ENCODE measurements around the gene CBFA2T2. TPM values are rescaled to one million over a fixed set of nuclear protein-coding genes. Genes with fewer than 3 reads are reported as not detected.
"Not testable (repeated sequence)": the region's sequence is repeated elsewhere in the genome, so short reads cannot be mapped to it uniquely, and the experiment has no call there.

CBFA2T2 gene
- total and polyA plus RNA-seq, 8 donors: 2.9 to 29.9 (median 12.0) TPM

DNA sequence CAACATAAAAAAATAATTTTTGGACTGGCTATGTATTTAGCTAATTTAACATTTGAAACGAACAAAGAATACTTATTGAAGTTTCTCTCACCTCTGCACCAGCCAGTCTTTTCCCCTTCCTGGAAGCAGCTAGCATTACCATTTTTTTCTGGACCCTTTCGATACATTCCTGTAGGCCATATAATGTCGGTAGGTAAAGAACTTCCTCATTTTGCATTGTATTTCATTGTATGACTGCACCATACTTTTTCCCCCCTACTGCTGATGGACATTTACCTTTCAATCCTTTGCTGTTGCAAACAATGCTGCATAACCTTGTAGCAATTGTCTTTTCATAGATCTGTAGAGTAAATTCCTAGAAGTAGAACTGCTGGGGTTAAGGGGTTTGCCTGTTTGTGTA lies 17.6 kb downstream of the CBFA2T2 start:
- TF ChIP-seq POLR2A (IDR thresholded peaks at IDR 0.05) (no peak), EP300 (IDR thresholded peaks at IDR 0.05) (no peak), POLR2AphosphoS5 (IDR thresholded peaks at IDR 0.05) (no peak), CTCF (IDR thresholded peaks at IDR 0.05) (no peak)
- no peak for DNase-seq
- no peak overlapping the region for H3K4me3 ChIP-seq
- H3K27ac ChIP-seq: no peak overlapping the region
- intact Hi-C loops (cut with DNase I; ENCODE audit: low total_unique reads): no loop called here
- no peaks in the 10 kb centered on the region for H3K36me3 ChIP-seq
- 84 to 91% (median 87%) methylated on average over 3 of the region's 3 CpGs for WGBS, 5 donors
- H3K9me3 ChIP-seq: no peaks in the 10 kb centered on the region
- no peaks in the 10 kb centered on the region for H3K27me3 ChIP-seq
- H3K4me1 ChIP-seq: peaks cover 0 to 18% (median 0%) of the 10 kb centered on the region in 4 donors

DNA sequence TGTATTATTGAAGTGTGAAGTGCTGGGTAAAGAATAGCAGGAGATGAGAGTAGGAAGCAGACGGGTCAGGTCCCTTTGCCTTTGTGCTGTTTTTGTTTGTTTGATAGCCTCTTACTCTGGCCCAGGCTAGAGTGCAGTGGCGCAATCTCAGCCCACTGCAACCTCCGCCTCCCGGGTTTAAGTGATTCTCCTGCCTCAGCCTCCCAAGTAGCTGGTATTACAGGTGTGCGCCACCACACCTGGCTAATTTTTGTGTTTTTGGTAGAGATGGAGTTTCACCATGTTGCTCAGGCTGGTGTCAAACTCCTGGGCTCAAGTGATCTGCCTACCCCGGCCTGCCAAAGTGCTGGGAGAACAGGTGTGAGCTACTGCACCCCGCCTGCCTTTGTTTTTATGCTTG lies 18.1 kb downstream of the CBFA2T2 start:
- H3K27me3 ChIP-seq; H3K27ac ChIP-seq; H3K4me3 ChIP-seq; intact Hi-C loops (cut with DNase I; ENCODE audit: low total_unique reads); H3K9me3 ChIP-seq; H3K36me3 ChIP-seq: not testable (repeated sequence)
- peak in 1 of 2 donors; percentile 8 for DNase-seq
- peaks cover 3 to 24% (median 4%) of the 10 kb centered on the region in 4 donors for H3K4me1 ChIP-seq
- 91 to 98% (median 95%) methylated on average over 7 of the region's 7 CpGs for WGBS, 5 donors

GRCh38 chr20:33509057-33509456 lies 19.2 kb downstream of the CBFA2T2 start:
- DNase-seq; intact Hi-C loops (cut with DNase I; ENCODE audit: low total_unique reads): not testable (repeated sequence)
- WGBS, 5 donors: 92 to 99% (median 99%) methylated on average over 3 of the region's 3 CpGs

GRCh38 chr20:33511876-33512275 lies 22.0 kb downstream of the CBFA2T2 start:
- H3K27me3 ChIP-seq; H3K4me3 ChIP-seq; DNase-seq; H3K27ac ChIP-seq; intact Hi-C loops (cut with DNase I; ENCODE audit: low total_unique reads); H3K36me3 ChIP-seq; H3K9me3 ChIP-seq: not testable (repeated sequence)
- peaks cover 9 to 46% (median 17%) of the 10 kb centered on the region in 4 donors for H3K4me1 ChIP-seq
- WGBS, 5 donors: 92 to 97% (median 95%) methylated on average over 13 of the region's 13 CpGs

More at GRCh38 chr20:33509057-33509456, 19.2 kb downstream of the CBFA2T2 start:
- H3K9me3 ChIP-seq, H3K27me3 ChIP-seq, H3K4me3 ChIP-seq, H3K36me3 ChIP-seq, H3K27ac ChIP-seq: not testable (repeated sequence)
- H3K4me1 ChIP-seq: peaks cover 9 to 33% (median 12%) of the 10 kb centered on the region in 4 donors

- no peak for DNase-seq
- Histone ChIP-seq H3K4me1 (peaks cover 9 to 56% (median 24%) of the 10 kb centered on the region in 4 donors), H3K36me3 (no peaks in the 10 kb centered on the region), H3K9me3 (no peaks in the 10 kb centered on the region), H3K4me3 (no peak overlapping the region), H3K27me3 (no peaks in the 10 kb centered on the region), H3K27ac (no peak overlapping the region)
- TF ChIP-seq POLR2A (IDR thresholded peaks at IDR 0.05) (no peak), CTCF (IDR thresholded peaks at IDR 0.05) (peak in 1 of 7 experiments; percentile 5)
- 79 to 95% (median 87%) methylated on average over 11 of the region's 11 CpGs for WGBS, 5 donors
- intact Hi-C loops (cut with DNase I; ENCODE audit: low total_unique reads): no loop called here
Measured at GRCh38 chr20:33515569-33516216, 25.8 kb downstream of the CBFA2T2 start.

DNA sequence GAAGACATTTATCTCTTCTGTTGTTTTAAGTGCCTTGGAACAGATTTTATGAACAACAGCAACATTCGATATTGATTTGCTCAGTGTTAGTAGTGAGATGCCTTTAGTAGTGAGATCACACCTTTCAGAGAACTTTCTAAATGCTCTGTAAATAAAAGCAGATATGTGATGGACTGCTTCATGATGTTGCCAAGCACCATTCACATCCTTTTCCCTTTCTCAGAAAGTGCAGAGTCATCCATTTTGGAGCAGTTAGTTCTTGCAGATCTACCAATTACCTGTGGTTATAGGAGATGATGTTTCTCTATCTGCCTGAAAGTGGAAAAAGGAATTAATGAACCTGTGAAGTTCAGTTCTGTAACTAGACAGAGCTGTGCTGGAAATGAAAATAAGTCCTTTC lies 27.0 kb downstream of the CBFA2T2 start:
- no peak for TF ChIP-seq CTCF (IDR thresholded peaks at IDR 0.05)
- Histone ChIP-seq H3K36me3 (no peaks in the 10 kb centered on the region), H3K4me3 (no peak overlapping the region), H3K27me3 (no peaks in the 10 kb centered on the region), H3K9me3 (no peaks in the 10 kb centered on the region), H3K27ac (no peak overlapping the region), H3K4me1 (peaks cover 9 to 54% (median 24%) of the 10 kb centered on the region in 4 donors)
- intact Hi-C loops (cut with DNase I; ENCODE audit: low total_unique reads): no loop called here
- WGBS, 5 donors: 19 to 41% (median 30%) methylated on average over 1 of the region's 1 CpG
- no peak for DNase-seq

All from stomach (tissue), 9 donors.